Caco-2 (cell line): ENCODE results near the gene COL21A1. TPM values are rescaled to one million over a fixed set of nuclear protein-coding genes. Genes with fewer than 3 reads are reported as not detected.

Source experiments
- BruUV-seq: library from RNA; stranded (reverse); fragments of 400-500 nt; replicated peaks from 2 replicates; lab custom pipeline; 2021; lab: Mats Ljungman, UMichigan
- CTCF ChIA-PET: fragments of 300-600 bp; sonication (Branson Sonifier 250); formaldehyde crosslinking; loops from one replicate; lab custom pipeline; 2022; ENCODE audit warnings: antibody characterized with exemption; lab: Charles Lee
- POLR2A ChIA-PET: fragments of 300-600 bp; sonication (Branson Sonifier 250); formaldehyde crosslinking; loops from one replicate; lab custom pipeline; 2022; ENCODE audit warnings: antibody characterized with exemption; lab: Charles Lee
- DNase-seq, 2 experiments: peaks; one replicate each; pipeline versions ENCODE4 v3.0.0 to v3.0.0-alpha.2; 2020 to 2022
- H3K27me3 ChIP-seq: replicated peaks from 2 replicates; pipeline ENCODE4 v1.6.0; 2011; ENCODE audit warnings: low read length; ENCODE audit not compliant: control insufficient read depth, insufficient read depth
- H3K36me3 ChIP-seq: 2 replicates; pipeline ENCODE4 v1.5.1; 2011; ENCODE audit warnings: low read length; ENCODE audit not compliant: control insufficient read depth, insufficient read depth
- H3K4me1 ChIP-seq: fragments of 250-450 bp; sonication (Bioruptor Pico); 2 replicates; pipeline ENCODE4 v1.5.1; 2020; ENCODE audit warnings: mild to moderate bottlenecking
- H3K4me3 ChIP-seq: 2 replicates; pipeline ENCODE4 v1.5.1; 2011; ENCODE audit warnings: low read depth, mild to moderate bottlenecking, control low read depth, low read length
- H3K9me3 ChIP-seq: fragments of 250-450 bp; sonication (Bioruptor Pico); 2 replicates; pipeline ENCODE4 v1.5.1; 2020; ENCODE audit warnings: mild to moderate bottlenecking, moderate library complexity
- H3K27ac Mint-ChIP-seq: one replicate; pipeline ENCODE4 v1.8.0; 2022; ENCODE audit warnings: mixed read lengths; ENCODE audit not compliant: unreplicated experiment
- H3K27me3 Mint-ChIP-seq: one replicate; pipeline ENCODE4 v1.8.0; 2022; ENCODE audit warnings: mixed read lengths; ENCODE audit not compliant: insufficient read depth, unreplicated experiment
- H3K36me3 Mint-ChIP-seq: one replicate; pipeline ENCODE4 v1.8.0; 2022; ENCODE audit warnings: mild to moderate bottlenecking, mixed read lengths; ENCODE audit not compliant: insufficient read depth, unreplicated experiment
- H3K4me1 Mint-ChIP-seq: one replicate; pipeline ENCODE4 v1.8.0; 2022; ENCODE audit warnings: low read depth, mixed read lengths; ENCODE audit not compliant: unreplicated experiment
- H3K4me3 Mint-ChIP-seq: one replicate; pipeline ENCODE4 v1.8.0; 2022; ENCODE audit warnings: mild to moderate bottlenecking, moderate library complexity, mixed read lengths; ENCODE audit not compliant: unreplicated experiment
- H3K9me3 Mint-ChIP-seq: one replicate; pipeline ENCODE4 v1.8.0; 2022; ENCODE audit warnings: mixed read lengths; ENCODE audit not compliant: unreplicated experiment
- CTCF ChIP-seq, 2 experiments: fragments of 200-600 bp in 1 of 2; IDR thresholded peaks; 1 replicate in 1 of 2; 2 replicates in 1 of 2; pipeline versions ENCODE4 v1.5.1 to v1.8.0; 2011 to 2022; ENCODE audit warnings: antibody characterized with exemption in 1 of 2, control low read depth in 1 of 2, inconsistent platforms in 1 of 2, low read depth in 1 of 2, low read length in 1 of 2, mild to moderate bottlenecking in 1 of 2, moderate library complexity in 1 of 2; ENCODE audit not compliant: insufficient read depth in 1 of 2, severe bottlenecking in 1 of 2, unreplicated experiment in 1 of 2
- intact Hi-C: fragments of 100-400 bp; cut with micrococcal nuclease; formaldehyde crosslinking; loops from one replicate; pipeline ENCODE4 v1.10.0; 2022; ENCODE audit not compliant: unreplicated experiment
- total RNA-seq: library from RNA; stranded (reverse); gene quantifications from 2 replicates; pipeline ENCODE4 v1.2.3, GENCODE V29; 2022

COL21A1 gene
- total RNA-seq, 1 experiment from 2014 or later: 1.3 TPM

- Mint-ChIP-seq H3K4me1 (no peaks in the 10 kb centered on the region), H3K4me3 (no peak overlapping the region), H3K36me3 (no peaks in the 10 kb centered on the region), H3K27ac (no peak overlapping the region), H3K9me3 (peaks cover 47% of the 10 kb centered on the region), H3K27me3 (no peaks in the 10 kb centered on the region)
- Histone ChIP-seq H3K27me3 (no peaks in the 10 kb centered on the region), H3K9me3 (peaks cover 6% of the 10 kb centered on the region), H3K36me3 (no peaks in the 10 kb centered on the region), H3K4me1 (no peaks in the 10 kb centered on the region), H3K4me3 (no peak overlapping the region)
- TF ChIP-seq CTCF (IDR thresholded peaks at IDR 0.05; ENCODE audit: insufficient read depth in 1 of 2, low read depth in 1 of 2, low read length in 1 of 2, severe bottlenecking in 1 of 2, unreplicated experiment in 1 of 2): no peak
- intact Hi-C loops: no loop called here
- POLR2A ChIA-PET: no interaction called here
- BruUV-seq: no TSS peak
- CTCF ChIA-PET: no interaction called here
- DNase-seq: no peak
These were observed 75.2 kb downstream of the COL21A1 start for GRCh38 chr6:56172144-56172543.

- no peaks in the 10 kb centered on the region for H3K36me3 Mint-ChIP-seq
- H3K4me3 Mint-ChIP-seq: no peak overlapping the region
- Histone ChIP-seq H3K4me1 (no peaks in the 10 kb centered on the region), H3K27me3 (no peaks in the 10 kb centered on the region), H3K36me3 (no peaks in the 10 kb centered on the region), H3K9me3 (peaks cover 3% of the 10 kb centered on the region), H3K4me3 (no peak overlapping the region)
- H3K27ac Mint-ChIP-seq: no peak overlapping the region
- intact Hi-C loops: no loop called here
- BruUV-seq: no TSS peak
- H3K4me1 Mint-ChIP-seq: no peaks in the 10 kb centered on the region
- ChIA-PET POLR2A (no interaction called here), CTCF (no interaction called here)
- TF ChIP-seq CTCF (IDR thresholded peaks at IDR 0.05; ENCODE audit: insufficient read depth in 1 of 2, low read depth in 1 of 2, low read length in 1 of 2, severe bottlenecking in 1 of 2, unreplicated experiment in 1 of 2): no peak
- DNase-seq: no peak
- no peaks in the 10 kb centered on the region for H3K27me3 Mint-ChIP-seq
- H3K9me3 Mint-ChIP-seq: peaks cover 31% of the 10 kb centered on the region
These were observed 78.0 kb downstream of the COL21A1 start for GRCh38 chr6:56169366-56169765.

- Histone ChIP-seq H3K4me1 (no peaks in the 10 kb centered on the region), H3K9me3 (peaks cover under 1% of the 10 kb centered on the region), H3K27me3 (no peaks in the 10 kb centered on the region), H3K4me3 (no peak overlapping the region), H3K36me3 (no peaks in the 10 kb centered on the region)
- ChIA-PET POLR2A (no interaction called here), CTCF (no interaction called here)
- Mint-ChIP-seq H3K27me3 (no peaks in the 10 kb centered on the region), H3K9me3 (peaks cover 23% of the 10 kb centered on the region), H3K27ac (no peak overlapping the region), H3K4me1 (no peaks in the 10 kb centered on the region), H3K4me3 (no peak overlapping the region), H3K36me3 (no peaks in the 10 kb centered on the region)
- intact Hi-C loops: no loop called here
- BruUV-seq: no TSS peak
- no peak for TF ChIP-seq CTCF (IDR thresholded peaks at IDR 0.05; ENCODE audit: insufficient read depth in 1 of 2, low read depth in 1 of 2, low read length in 1 of 2, severe bottlenecking in 1 of 2, unreplicated experiment in 1 of 2)
- DNase-seq: no peak
These were observed 78.8 kb downstream of the COL21A1 start for GRCh38 chr6:56168596-56168995.
